ENCODE results near the gene FARP1. TPM values are rescaled to one million over a fixed set of nuclear protein-coding genes. Genes with fewer than 3 reads are reported as not detected.
A peak's percentile ranks its signal among the peaks of the same experiment; 100 is the strongest.
"Not testable (repeated sequence)": the region's sequence is repeated elsewhere in the genome, so short reads cannot be mapped to it uniquely, and the experiment has no call there.

Gene FARP1
- total RNA-seq, 2 experiments from 2014 or later: not detected

- no peaks in the 10 kb centered on the region for H3K9me3 ChIP-seq (ENCODE audit: low read length)
- no peaks in the 10 kb centered on the region for H3K9me2 ChIP-seq (ENCODE audit: insufficient read depth, low read length)
- DNase-seq (ENCODE audit: low spot score): no peak
- no peaks in the 10 kb centered on the region for H4K20me1 ChIP-seq (ENCODE audit: insufficient read depth, low read length)
- H2AFZ ChIP-seq (ENCODE audit: low read length): no peak overlapping the region
- no peaks in the 10 kb centered on the region for H3K4me1 ChIP-seq (ENCODE audit: insufficient read depth, low read length, poor library complexity, severe bottlenecking)
- POLR2A ChIA-PET: no interaction called here
- intact Hi-C loops (cut with micrococcal nuclease; ENCODE audit: unreplicated experiment): no loop called here
- no peaks in the 10 kb centered on the region for H3K36me3 ChIP-seq (ENCODE audit: insufficient read depth, low read length)
- no TSS peak for BruUV-seq (replicated peaks)
- H3K4me2 ChIP-seq (ENCODE audit: low read length): no peak overlapping the region
- TF ChIP-seq CTCF (conservative IDR thresholded peaks at IDR 0.05; ENCODE audit: low read length): no peak
- no peak for TF ChIP-seq EZH2phosphoT487 (IDR thresholded peaks at IDR 0.05; ENCODE audit: borderline replicate concordance, low read depth, low read length)
- no peak overlapping the region for H3K27ac ChIP-seq (ENCODE audit: low read depth, low read length, poor library complexity, severe bottlenecking)
- H3K4me3 ChIP-seq (ENCODE audit: low read depth, low read length, poor library complexity, severe bottlenecking): no peak overlapping the region
- no peaks in the 10 kb centered on the region for H3K79me2 ChIP-seq (ENCODE audit: insufficient read depth, low read depth, low read length)
- CTCF ChIA-PET (ENCODE audit: unreplicated experiment): no interaction called here
Measured at GRCh38 chr13:98411013-98411412, 268.1 kb downstream of the FARP1 start.

GRCh38 chr13:98411617-98412265 is 268.8 kb downstream of the FARP1 start:
- H2AFZ ChIP-seq (ENCODE audit: low read length): 0 out of 2 replicates have a peak overlapping the region, but pooled peaks have one; percentile 9
- no peak overlapping the region for H3K4me3 ChIP-seq (ENCODE audit: low read depth, low read length, poor library complexity, severe bottlenecking)
- no peaks in the 10 kb centered on the region for H4K20me1 ChIP-seq (ENCODE audit: insufficient read depth, low read length)
- H3K79me2 ChIP-seq (ENCODE audit: insufficient read depth, low read depth, low read length): no peaks in the 10 kb centered on the region
- BruUV-seq (replicated peaks): no TSS peak
- ChIA-PET CTCF (ENCODE audit: unreplicated experiment) (no interaction called here), POLR2A (no interaction called here)
- no peaks in the 10 kb centered on the region for H3K36me3 ChIP-seq (ENCODE audit: insufficient read depth, low read length)
- H3K9me3 ChIP-seq (ENCODE audit: low read length): no peaks in the 10 kb centered on the region
- TF ChIP-seq CTCF (conservative IDR thresholded peaks at IDR 0.05; ENCODE audit: low read length) (no peak), EZH2phosphoT487 (IDR thresholded peaks at IDR 0.05; ENCODE audit: borderline replicate concordance, low read depth, low read length) (no peak)
- no peak overlapping the region for H3K27ac ChIP-seq (ENCODE audit: low read depth, low read length, poor library complexity, severe bottlenecking)
- DNase-seq (ENCODE audit: low spot score): no peak
- intact Hi-C loops (cut with micrococcal nuclease; ENCODE audit: unreplicated experiment): no loop called here
- no peaks in the 10 kb centered on the region for H3K4me1 ChIP-seq (ENCODE audit: insufficient read depth, low read length, poor library complexity, severe bottlenecking)
- no peaks in the 10 kb centered on the region for H3K9me2 ChIP-seq (ENCODE audit: insufficient read depth, low read length)
- peak overlapping the region; percentile 26; the same call in 1 of the 2 replicates for H3K4me2 ChIP-seq (ENCODE audit: low read length)

GRCh38 chr13:98413278-98413677 is 270.4 kb downstream of the FARP1 start:
- H3K4me2 ChIP-seq (ENCODE audit: low read length); H2AFZ ChIP-seq (ENCODE audit: low read length); BruUV-seq (replicated peaks); H4K20me1 ChIP-seq (ENCODE audit: insufficient read depth, low read length); H3K9me2 ChIP-seq (ENCODE audit: insufficient read depth, low read length); POLR2A ChIA-PET; H3K36me3 ChIP-seq (ENCODE audit: insufficient read depth, low read length); H3K27ac ChIP-seq (ENCODE audit: low read depth, low read length, poor library complexity, severe bottlenecking); H3K79me2 ChIP-seq (ENCODE audit: insufficient read depth, low read depth, low read length); DNase-seq (ENCODE audit: low spot score); H3K9me3 ChIP-seq (ENCODE audit: low read length); H3K4me3 ChIP-seq (ENCODE audit: low read depth, low read length, poor library complexity, severe bottlenecking); intact Hi-C loops (cut with micrococcal nuclease; ENCODE audit: unreplicated experiment); H3K4me1 ChIP-seq (ENCODE audit: insufficient read depth, low read length, poor library complexity, severe bottlenecking): not testable (repeated sequence)
- CTCF ChIA-PET (ENCODE audit: unreplicated experiment): interaction anchor here (0.5 kb wide), 1 partner anchor 258 kb away, joined by 4 read pairs; no protein-coding TSS in a partner anchor
